ENCODE results near the gene RPTOR. TPM values are rescaled to one million over a fixed set of nuclear protein-coding genes. Genes with fewer than 3 reads are reported as not detected.

The RPTOR gene
- polyA plus RNA-seq, 1 donor from 2014 or later = 8.0 TPM

- peaks cover 4% of the 10 kb centered on the region for H3K36me3 ChIP-seq (ENCODE audit: insufficient read depth, low read length)
- no peak overlapping the region for H3K9ac ChIP-seq (ENCODE audit: low read length)
- no peaks in the 10 kb centered on the region for H3K79me2 ChIP-seq (replicated peaks; ENCODE audit: insufficient read depth, low read length)
- TF ChIP-seq EP300 (conservative IDR thresholded peaks at IDR 0.05; ENCODE audit: poor library complexity, severe bottlenecking) (no peak), EZH2 (IDR thresholded peaks at IDR 0.05; ENCODE audit: borderline replicate concordance, insufficient read depth, low read length, poor library complexity, severe bottlenecking) (no peak), SMC3 (conservative IDR thresholded peaks at IDR 0.05; ENCODE audit: poor library complexity) (no peak), POLR2AphosphoS5 (IDR thresholded peaks at IDR 0.05) (no peak), RAD21 (conservative IDR thresholded peaks at IDR 0.05) (no peak), MXI1 (conservative IDR thresholded peaks at IDR 0.05; ENCODE audit: poor library complexity, severe bottlenecking) (no peak), TAF1 (IDR thresholded peaks at IDR 0.05; ENCODE audit: low read depth) (no peak), REST (IDR thresholded peaks at IDR 0.05; ENCODE audit: borderline replicate concordance) (no peak), CTCF (IDR thresholded peaks at IDR 0.05; ENCODE audit: poor library complexity, severe bottlenecking) (no peak)
- H3K4me2 ChIP-seq (ENCODE audit: low read length) = no peak overlapping the region
- H3F3A ChIP-seq (ENCODE audit: insufficient read depth, low read length, poor library complexity, severe bottlenecking) = no peaks in the 10 kb centered on the region
- H2AFZ ChIP-seq (ENCODE audit: low read depth, low read length) = no peak overlapping the region
- H4K20me1 ChIP-seq (ENCODE audit: insufficient read depth) = no peaks in the 10 kb centered on the region
- no peaks in the 10 kb centered on the region for H3K27me3 ChIP-seq (ENCODE audit: insufficient read depth, low read depth, low read length)
- H3K27ac ChIP-seq (ENCODE audit: low read length) = no peak overlapping the region
- no peak overlapping the region for H3K4me3 ChIP-seq (ENCODE audit: low read length)
- H3K9me2 ChIP-seq (ENCODE audit: insufficient read depth, low read length) = no peaks in the 10 kb centered on the region
- H3K9me3 ChIP-seq (ENCODE audit: low read length) = no peaks in the 10 kb centered on the region
These were observed 406.0 kb downstream of the RPTOR start for GRCh38 chr17:80950466-80951120.

GRCh38 chr17:80951121-80952090, 406.8 kb downstream of the RPTOR start:
- H3K9me2 ChIP-seq (ENCODE audit: insufficient read depth, low read length) = no peaks in the 10 kb centered on the region
- TF ChIP-seq RAD21 (conservative IDR thresholded peaks at IDR 0.05) (no peak), REST (IDR thresholded peaks at IDR 0.05; ENCODE audit: borderline replicate concordance) (no peak), TAF1 (IDR thresholded peaks at IDR 0.05; ENCODE audit: low read depth) (no peak), MXI1 (conservative IDR thresholded peaks at IDR 0.05; ENCODE audit: poor library complexity, severe bottlenecking) (no peak), CTCF (IDR thresholded peaks at IDR 0.05; ENCODE audit: poor library complexity, severe bottlenecking) (no peak), EZH2 (IDR thresholded peaks at IDR 0.05; ENCODE audit: borderline replicate concordance, insufficient read depth, low read length, poor library complexity, severe bottlenecking) (no peak)
- H3K27ac ChIP-seq (ENCODE audit: low read length) = no peak overlapping the region
- H4K20me1 ChIP-seq (ENCODE audit: insufficient read depth) = no peaks in the 10 kb centered on the region
- no peak overlapping the region for H3K4me3 ChIP-seq (ENCODE audit: low read length)
- H3K4me2 ChIP-seq (ENCODE audit: low read length) = no peak overlapping the region
- peaks cover 4% of the 10 kb centered on the region for H3K36me3 ChIP-seq (ENCODE audit: insufficient read depth, low read length)
- no peaks in the 10 kb centered on the region for H3F3A ChIP-seq (ENCODE audit: insufficient read depth, low read length, poor library complexity, severe bottlenecking)
- no peaks in the 10 kb centered on the region for H3K9me3 ChIP-seq (ENCODE audit: low read length)
- no peaks in the 10 kb centered on the region for H3K27me3 ChIP-seq (ENCODE audit: insufficient read depth, low read depth, low read length)
- no peak overlapping the region for H2AFZ ChIP-seq (ENCODE audit: low read depth, low read length)
- no peak overlapping the region for H3K9ac ChIP-seq (ENCODE audit: low read length)
- H3K79me2 ChIP-seq (replicated peaks; ENCODE audit: insufficient read depth, low read length) = no peaks in the 10 kb centered on the region
